HG03139 (cell line): Measurements from ENCODE around the gene WNT9A.
"Not testable (repeated sequence)": the region's sequence is repeated elsewhere in the genome, so short reads cannot be mapped to it uniquely, and the experiment has no call there.

Source experiments
- ATAC-seq: cut with Tn5 transposase; IDR thresholded peaks from one replicate; pipeline ENCODE4 v1.9.1; 2021; ENCODE audit not compliant: unreplicated experiment

WNT9A gene

DNA sequence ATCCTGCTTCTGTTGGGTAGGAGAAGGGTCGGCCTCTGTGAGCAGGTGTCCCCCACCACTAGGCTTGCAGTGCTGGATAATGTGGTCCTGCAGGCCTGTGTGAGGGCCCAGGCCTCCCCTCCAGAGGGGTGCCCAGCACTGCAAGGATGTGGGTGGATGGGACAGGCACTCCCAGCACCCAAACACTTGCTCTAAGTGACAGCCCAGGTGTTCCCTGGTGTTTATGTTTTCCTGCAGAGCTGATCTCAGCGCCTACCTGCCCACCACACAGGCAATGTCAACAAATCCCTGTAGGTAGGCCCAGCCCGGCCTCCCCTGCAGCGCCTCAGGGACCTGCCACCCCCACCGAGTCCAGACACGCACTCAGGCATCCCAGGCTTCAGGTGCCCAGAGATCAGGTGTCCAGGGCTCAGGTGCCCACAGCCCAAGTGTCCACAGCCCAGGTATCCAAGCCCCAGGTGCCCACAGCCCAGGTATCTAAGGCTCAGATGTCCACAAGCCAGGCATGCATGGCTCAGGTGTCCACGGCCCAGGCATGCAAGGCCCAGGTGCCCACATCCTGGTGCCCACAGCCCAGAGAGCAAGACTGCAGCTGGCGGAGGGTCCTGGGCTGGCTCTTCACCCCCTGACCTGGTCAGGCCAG lies 59.2 kb downstream of the WNT9A start:
- ATAC-seq = no peak

DNA sequence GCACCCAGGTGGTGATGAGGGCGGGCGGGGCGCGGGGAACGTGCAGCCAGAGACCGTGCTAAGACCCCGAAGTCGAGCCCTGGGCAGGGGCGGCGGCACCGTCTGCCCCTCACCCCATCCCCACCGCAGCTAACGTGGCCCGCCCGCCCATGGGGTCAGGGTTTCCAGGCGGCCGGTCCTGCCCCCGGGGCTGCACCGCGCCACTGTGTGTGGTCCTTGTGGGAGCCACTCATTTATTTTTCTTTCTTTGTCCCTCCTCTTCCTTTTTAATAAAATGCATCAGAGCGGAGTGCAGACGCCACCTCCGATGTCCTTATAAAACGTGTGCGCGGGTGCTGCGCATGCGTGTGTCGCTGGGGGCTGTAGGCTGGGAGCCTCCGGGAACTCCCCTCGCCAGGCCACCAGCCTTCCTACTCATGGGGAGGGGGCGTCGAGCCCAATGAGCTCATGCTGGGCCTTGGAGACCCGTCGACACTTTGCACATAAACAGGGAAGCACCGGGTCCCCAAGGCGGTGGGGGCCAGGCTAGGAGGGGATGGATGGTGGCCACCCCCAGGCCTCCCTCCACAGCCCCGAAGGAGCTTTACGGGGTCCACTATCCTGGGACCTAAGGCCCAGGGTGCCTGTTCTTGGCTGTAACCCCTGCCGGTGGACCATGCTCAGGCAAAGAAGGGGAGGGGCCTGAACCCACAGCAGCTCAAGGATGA lies 59.9 kb downstream of the WNT9A start:
- no peak for ATAC-seq

DNA sequence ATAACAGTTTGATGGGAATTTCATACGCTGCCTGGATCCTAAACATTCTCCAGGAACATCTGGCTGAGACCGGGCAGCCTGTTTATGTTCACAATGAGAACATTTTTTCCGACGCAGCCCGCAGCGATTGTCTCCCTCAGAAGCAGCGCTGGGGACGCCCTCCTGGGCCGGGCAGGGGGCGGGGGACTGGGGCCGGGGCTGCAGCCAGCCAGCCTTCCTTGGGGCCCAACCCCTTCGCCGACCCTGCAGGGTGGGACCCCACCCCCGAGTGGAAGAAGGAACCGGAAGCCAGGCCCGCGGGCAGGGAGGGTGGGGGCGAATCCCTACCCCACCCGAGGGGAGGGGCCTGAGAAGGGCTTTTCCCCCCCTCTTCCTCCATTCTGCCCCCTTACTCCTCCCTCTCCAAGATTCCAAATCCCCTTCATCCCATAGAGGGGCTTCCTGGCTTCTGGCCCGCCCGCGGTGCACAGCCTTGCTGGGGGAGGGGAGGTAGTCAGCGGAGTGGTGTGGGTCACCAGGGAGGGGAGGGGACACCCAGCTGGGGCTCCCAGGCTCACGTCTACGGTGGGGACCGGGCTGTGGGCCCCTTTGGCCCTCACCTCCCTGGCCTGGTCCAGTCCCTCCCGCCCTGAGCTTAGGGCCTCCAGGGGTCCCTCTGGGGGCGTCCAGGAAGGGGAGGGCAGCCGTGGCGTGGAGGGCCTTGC lies 60.6 kb downstream of the WNT9A start:
- ATAC-seq = no peak

DNA sequence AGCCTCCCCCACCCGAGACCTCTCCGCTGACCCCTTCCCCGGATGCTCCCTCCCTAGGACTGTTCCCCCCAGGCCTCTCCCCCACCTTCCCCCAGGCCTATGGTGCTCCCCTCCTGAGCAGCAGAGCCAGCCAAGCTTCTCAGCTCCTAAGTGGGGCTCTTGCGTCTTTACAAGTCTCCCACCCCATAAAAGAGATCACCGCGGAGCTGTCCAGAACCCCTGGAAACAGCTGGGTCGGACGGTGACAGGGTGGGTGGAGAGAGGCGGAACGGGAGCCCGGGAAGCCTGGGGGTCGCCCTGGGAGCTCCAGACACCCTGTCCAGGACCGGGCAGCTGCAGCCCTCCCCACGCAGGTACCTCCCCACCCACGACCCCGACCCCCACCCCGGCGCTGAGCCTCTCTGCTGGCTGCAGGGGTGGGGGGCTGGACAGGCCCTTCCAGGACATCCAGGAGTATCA lies 61.2 kb downstream of the WNT9A start:
- ATAC-seq = no peak

DNA sequence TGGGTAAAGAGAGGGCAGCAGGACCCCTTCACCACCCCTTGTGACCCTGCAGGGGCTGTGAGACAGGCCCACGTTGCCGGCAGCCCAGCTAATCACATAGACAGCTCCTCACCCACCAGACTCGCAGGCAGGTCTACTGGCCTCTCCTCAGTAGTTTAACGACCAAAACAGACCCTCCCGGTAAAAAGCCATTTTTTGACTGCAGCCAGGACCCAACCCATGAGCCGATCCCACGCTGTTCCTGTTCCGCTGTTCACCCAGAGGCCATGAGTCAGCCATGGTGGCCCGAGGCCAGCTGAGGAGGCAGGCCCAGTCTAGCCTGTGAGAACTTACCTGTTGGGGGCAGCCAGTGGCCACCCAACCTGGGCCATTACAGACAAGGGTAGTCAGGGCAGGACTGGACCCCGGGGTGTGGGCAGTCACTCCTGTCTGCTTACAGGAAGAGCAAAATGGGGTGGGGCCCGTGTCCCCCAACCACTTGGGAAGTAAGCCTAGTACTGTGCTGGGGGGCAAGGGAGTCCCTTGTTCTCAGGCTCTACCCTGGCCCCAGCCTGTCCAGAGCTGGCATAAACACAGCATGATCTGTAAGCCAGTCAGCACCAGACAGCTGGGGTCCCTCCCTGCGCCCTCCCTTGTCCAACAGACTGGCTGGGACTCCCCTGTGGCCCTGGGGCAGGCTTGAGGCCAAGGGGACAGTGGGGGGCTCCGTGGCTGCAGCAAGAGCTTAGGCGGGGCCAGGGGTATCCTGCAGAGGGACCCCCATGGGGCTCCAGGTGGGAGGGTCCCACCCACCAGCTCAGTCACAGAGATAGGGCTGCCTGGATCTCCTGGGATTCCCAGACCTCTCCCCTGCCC lies 61.9 kb downstream of the WNT9A start:
- ATAC-seq = no peak

DNA sequence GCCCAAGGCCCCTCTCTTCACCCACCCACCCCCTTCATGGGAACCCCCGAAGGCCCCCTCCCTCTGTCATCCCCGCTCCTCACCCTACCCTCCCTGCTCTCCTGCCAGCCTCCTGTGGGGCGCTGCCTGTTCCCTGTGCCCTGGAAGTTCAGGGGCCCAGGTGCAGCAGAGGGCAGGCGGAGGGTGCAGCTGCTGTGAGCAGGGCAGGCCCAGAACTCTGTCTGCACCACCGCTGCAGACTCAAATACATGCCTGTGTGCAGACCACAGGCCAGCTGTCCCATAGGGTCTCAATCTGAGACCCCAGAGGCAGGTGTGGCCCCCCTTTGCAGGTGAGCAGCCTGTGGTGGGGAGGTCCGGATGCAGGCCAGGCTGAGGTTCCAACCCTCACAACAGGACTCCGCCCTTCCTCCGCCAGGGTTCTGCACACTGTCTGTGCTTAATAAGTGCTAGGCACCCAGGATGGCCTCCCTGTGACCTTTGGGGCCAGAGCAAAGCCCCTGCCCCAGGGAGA lies 62.5 kb downstream of the WNT9A start:
- ATAC-seq = no peak

DNA sequence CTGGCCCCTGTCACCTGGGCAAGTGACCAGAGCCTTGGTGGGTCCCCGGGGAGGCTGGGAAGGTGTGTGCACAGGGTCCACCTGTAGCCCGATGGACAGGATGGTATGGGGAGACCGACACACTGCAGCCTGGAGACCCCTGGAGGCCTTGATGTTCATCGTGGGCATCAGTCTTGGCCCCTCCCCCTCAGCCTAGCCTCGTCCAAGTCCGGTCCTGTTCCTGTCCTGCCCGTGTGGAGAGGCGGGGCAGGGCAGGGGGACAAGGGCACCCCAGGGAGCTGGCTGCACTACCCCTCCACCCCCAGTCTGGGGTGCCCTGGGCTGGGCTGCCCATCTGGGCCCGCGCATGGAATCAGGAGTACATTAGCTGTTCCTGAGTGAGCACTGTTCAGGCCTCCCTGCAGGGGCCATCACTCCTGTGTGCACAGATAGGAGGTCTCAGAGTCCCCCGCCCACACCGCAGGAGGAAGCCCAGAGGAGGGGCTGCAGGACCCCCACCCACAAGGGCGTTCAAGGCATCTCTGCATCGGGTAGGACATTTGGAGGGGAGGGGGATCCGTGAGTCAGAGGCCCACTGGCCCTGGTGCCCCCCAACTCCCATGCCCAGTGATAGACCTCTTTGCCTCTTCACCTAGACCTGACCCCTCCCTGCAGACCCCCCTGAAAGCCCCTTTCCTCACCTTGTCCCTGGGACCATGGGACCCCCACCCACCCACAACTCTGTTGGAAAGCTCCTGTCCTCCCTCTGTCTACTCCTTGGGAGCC lies 63.2 kb downstream of the WNT9A start:
- ATAC-seq = no peak

DNA sequence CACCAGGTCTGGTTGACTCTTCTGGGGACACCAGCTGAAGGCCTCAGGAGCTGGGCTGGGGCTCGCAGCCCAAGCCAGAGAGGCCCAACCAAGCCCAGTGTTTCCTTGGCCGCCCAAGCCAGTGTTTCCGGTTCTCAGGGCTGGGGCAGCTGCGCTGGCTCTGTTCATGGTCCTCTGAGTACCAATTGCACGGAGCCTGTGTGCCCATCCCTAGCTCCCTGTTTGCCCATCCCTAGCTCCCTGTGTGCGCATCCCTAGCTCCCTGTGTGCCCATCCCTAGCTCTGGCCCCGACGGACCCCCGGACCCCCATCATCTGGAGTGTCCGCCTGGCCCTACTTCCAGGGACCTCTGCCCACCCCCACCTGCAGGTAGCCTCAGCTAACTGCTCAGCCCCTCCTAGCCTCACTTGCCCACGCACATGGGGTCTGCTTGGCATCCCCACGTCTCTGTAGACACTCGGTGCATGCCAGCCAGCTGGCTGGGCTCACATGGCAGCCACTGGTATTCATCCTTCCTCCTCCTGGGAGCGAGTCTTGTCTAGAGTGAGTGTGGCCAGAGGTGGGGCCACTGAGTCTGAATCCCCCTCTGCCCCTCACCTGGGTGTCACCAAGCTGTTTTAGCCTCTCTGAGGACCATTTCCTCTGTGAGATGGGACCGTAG lies 64.0 kb downstream of the WNT9A start:
- ATAC-seq = no peak

DNA sequence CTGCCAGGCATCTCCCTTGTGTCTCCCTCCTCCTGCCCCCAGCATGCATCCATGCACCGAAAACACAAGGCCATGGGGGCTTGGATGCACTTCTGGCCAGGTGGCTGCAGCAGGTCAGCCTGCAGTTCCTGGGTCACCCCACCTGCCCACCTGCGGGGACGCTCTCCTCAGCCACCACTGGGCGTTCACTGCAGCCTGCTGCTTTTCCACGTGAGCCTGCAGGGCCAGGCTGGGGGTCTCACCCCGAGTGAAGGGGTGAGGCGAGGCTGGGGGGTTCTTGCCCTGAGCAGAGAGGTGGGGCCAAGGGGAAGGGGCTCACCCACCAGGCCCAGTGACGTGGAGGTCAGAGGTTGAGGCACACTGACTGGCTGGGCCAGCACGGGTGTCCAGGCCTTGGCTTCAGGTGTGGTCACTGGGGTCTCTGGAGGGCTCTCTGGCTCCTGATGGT lies 64.6 kb downstream of the WNT9A start:
- ATAC-seq = no peak

DNA sequence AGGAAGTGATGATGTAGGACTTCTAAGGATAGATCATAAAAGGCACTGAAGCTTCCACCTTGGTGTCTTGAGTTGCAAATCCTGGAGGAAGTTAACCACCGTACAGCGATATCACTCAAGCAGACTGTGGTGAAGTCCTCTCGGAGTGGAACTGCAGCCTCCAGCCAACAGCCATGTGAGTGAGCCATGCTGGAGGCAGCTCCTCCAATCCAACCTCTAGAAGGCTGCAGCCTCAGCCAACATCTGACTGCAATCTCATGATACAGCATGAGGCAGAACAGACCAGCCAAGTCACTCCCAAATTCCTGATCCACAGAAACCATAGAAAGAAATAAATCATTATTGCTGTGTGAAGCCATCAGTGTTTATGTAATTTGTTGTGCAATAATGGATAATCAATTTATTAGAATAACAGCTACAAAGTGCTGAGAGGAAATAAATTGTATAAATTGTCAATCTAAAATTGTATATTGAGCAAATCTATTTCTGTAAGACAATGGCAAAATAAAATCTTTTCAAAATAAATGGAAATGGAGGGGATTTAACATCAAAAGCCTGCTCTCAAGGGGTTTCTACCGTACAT lies 67.3 kb downstream of the WNT9A start:
- no peak for ATAC-seq

DNA sequence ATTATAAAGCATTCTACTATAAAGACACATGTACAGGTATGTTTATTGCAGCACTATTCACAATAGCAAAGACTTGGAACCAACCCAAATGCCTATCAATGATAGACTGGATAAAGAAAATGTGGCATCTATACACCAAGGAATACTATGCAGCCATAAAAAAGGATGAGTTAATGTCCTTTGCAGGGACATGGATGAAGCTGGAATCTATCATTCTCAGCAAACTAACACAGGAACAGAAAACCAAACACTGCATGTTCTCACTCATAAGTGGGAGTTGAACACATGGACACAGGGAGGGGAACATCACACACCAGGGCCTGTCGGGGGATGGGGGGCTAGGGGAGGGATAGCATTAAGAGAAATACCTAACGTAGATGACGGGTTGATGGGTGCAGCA lies 69.9 kb downstream of the WNT9A start:
- not testable (repeated sequence) for ATAC-seq

DNA sequence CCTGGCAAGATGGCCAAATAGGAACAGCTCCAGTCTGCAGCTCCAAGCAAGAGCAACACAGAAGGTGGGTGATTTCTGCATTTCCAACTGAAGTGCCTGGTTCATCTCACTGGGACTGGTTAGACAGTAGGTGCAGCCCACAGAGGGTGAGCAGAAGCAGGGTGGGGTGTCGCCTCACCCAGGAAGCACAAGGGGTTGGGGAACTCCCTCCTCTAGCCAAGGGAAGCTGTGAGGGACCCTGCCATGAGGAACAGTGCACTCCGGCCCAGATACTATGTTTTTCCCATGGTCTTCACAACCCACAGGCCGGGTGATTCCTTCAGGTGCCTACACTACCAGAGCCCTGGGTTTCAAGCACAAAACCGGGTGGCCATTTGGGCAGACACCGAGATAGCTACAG lies 75.8 kb downstream of the WNT9A start:
- ATAC-seq = not testable (repeated sequence)

DNA sequence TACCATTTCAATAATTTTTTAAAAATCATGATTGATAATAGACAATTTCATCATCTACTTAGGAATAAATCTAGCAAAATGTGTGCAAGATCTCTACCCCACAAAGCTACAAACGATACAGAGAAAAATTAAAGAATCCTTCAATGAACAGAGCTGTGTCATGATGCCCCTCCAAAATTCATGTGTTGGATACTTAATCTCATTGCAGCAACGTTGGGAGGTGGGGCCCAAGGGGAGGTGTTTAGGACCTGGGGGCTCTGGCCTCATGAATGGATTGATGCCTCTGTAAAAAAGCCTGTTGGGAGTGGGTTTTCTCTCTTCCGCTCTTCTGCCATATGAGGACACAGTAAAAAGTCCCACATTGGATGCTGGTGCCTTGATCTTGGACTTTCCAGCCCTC lies 77.4 kb downstream of the WNT9A start:
- no peak for ATAC-seq

DNA sequence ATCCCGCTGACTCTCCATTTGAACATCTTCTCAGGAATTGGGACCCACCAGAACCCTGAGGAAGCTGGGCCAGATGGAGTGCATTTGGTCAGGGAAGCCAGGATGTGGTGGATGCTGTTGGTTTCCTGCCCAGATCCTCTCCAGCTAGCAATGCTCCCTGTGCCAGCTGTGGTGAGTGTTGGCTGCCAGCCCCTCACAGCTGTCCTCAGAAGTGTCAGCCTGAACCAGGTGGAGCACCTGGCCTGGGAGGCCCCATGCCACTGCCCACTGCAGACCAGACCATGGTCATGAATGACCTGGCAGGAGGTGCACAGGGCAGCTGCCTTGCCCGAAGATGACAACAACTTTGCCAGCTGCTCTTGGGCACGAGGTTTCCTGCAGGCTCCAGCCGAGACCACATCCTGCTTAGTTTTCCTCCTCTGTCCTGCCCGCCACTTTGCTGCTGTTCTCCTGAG lies 77.9 kb downstream of the WNT9A start:
- no peak for ATAC-seq

DNA sequence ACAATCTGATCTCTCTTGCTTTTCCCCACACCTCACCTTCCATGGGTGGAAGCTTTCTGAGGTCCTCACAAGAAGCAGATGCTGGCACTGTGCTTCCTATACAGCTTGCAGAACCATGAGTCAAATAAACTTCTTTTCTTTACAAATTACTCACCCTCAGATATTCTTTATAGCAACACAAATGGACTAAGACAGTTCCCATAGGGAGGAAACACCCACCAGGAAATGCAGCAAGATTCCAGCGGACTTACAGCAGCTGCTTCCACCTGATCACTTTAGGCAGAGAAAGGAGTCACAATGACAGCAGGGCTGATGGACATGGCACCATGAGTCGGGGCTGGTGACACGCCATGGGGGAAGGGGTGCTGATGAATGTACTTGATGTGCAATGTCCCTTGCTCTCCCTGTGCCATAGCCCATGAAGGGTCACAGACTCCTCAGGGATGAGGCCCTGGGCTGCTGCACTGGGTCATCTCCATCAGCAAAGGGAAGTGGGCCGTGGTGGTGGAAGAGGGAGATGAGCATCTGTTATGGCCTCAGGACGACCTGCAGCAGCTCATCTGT lies 78.4 kb downstream of the WNT9A start:
- ATAC-seq = no peak
